Adrenal gland (tissue), 5 donors: ENCODE results near the gene SLC1A2.

Experiments used
- POLR2A ChIP-seq, 2 donors: fragments of 450-650 bp; IDR thresholded peaks; one replicate each; pipeline ENCODE4 v1.6.1; 2017; ENCODE audit warnings: antibody characterized with exemption in 2 of 2, mild to moderate bottlenecking in 2 of 2, moderate library complexity in 1 of 2
- TF ChIP-seq, protein P1 (sequence below), 6 experiments: fragments of 450-650 bp in 4 of 6; fragments of 200-600 bp in 2 of 6; sonication (generic) in 1 of 6; IDR thresholded peaks; 1 replicate in 5 of 6; 2 replicates in 1 of 6; pipeline versions ENCODE4 v1.5.1 to v1.8.0; 2016 to 2021; ENCODE audit warnings: antibody characterized with exemption in 6 of 6, mild to moderate bottlenecking in 2 of 6, moderate library complexity in 1 of 6
- donor health status: DM: no; HTN: no; CAD: no.

DNA sequence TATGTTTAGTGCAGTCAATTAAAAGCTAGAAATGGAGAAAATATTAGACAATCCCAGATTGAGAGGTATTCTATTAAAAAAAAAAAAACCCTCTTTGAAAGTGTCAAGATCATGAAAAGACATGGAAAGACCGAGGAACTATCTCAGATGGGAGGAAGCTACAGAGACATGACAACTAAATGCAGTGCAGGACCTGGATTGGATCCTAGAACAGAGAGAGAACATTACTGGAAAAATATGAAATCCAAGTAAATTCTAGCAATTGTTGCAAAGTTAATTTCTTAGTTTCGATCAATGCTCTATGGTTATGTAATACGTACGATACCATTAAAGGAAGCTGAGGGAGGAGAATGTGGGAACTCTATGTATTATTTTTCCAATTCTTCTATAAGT is 43.2 kb downstream of the SLC1A2 start:
- TF ChIP-seq, protein P1, sequence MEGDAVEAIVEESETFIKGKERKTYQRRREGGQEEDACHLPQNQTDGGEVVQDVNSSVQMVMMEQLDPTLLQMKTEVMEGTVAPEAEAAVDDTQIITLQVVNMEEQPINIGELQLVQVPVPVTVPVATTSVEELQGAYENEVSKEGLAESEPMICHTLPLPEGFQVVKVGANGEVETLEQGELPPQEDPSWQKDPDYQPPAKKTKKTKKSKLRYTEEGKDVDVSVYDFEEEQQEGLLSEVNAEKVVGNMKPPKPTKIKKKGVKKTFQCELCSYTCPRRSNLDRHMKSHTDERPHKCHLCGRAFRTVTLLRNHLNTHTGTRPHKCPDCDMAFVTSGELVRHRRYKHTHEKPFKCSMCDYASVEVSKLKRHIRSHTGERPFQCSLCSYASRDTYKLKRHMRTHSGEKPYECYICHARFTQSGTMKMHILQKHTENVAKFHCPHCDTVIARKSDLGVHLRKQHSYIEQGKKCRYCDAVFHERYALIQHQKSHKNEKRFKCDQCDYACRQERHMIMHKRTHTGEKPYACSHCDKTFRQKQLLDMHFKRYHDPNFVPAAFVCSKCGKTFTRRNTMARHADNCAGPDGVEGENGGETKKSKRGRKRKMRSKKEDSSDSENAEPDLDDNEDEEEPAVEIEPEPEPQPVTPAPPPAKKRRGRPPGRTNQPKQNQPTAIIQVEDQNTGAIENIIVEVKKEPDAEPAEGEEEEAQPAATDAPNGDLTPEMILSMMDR (IDR thresholded peaks at IDR 0.05), result no peak
- no peak for TF ChIP-seq POLR2A (IDR thresholded peaks at IDR 0.05)
